H1 (cell line): Measurements from ENCODE around the gene IL5. TPM values are rescaled to one million over a fixed set of nuclear protein-coding genes. Genes with fewer than 3 reads are reported as not detected.

ENCODE experiments used
- CTCF ChIA-PET: fragments of 300-600 bp; sonication (Branson Sonifier 250); formaldehyde crosslinking; loops from one replicate; lab custom pipeline; 2021; ENCODE audit not compliant: partially characterized antibody; lab: Charles Lee
- POLR2A ChIA-PET: fragments of 300-600 bp; sonication (Branson Sonifier 250); formaldehyde crosslinking; loops from one replicate; lab custom pipeline; 2021; ENCODE audit warnings: inconsistent platforms; ENCODE audit not compliant: partially characterized antibody; lab: Charles Lee
- DNase-seq, 2 experiments: peaks; one replicate each; pipeline versions ENCODE4 v3.0.0 to v3.0.0-alpha.2; 2010 to 2022; ENCODE audit warnings: low spot score in 2 of 2, low read depth in 1 of 2, mixed read lengths in 1 of 2
- FAIRE-seq: peaks from 2 replicates; lab custom pipeline; 2011; peaks lifted over from hg19 to GRCh38; lab: Jason Lieb, UNC
- H2AFZ ChIP-seq: 2 replicates; pipeline ENCODE4 v1.8.1; 2012; ENCODE audit warnings: low read length, inconsistent platforms
- H2AK5ac ChIP-seq: 2 replicates; pipeline ENCODE4 v1.6.1; 2013; ENCODE audit warnings: low read depth, low read length
- H2BK120ac ChIP-seq: replicated peaks from 2 replicates; pipeline ENCODE3; 2013; ENCODE audit warnings: low read depth, low read length, inconsistent platforms
- H2BK12ac ChIP-seq: 2 replicates; pipeline ENCODE4 v1.6.1; 2013; ENCODE audit warnings: low read depth, low read length
- H2BK15ac ChIP-seq: 2 replicates; pipeline ENCODE4 v1.6.1; 2013; ENCODE audit warnings: low read length
- H2BK20ac ChIP-seq: 2 replicates; pipeline ENCODE4 v1.6.1; 2013; ENCODE audit warnings: low read length
- H2BK5ac ChIP-seq: 2 replicates; pipeline ENCODE4 v1.6.1; 2013; ENCODE audit warnings: low read depth, low read length
- H3K14ac ChIP-seq: 2 replicates; pipeline ENCODE4 v1.6.1; 2013; ENCODE audit warnings: inconsistent platforms; ENCODE audit not compliant: insufficient read length
- H3K18ac ChIP-seq: 2 replicates; pipeline ENCODE4 v1.6.1; 2013; ENCODE audit warnings: low read length; ENCODE audit errors: extremely low read depth
- H3K23ac ChIP-seq: 2 replicates; pipeline ENCODE4 v1.6.1; 2013; ENCODE audit warnings: inconsistent platforms; ENCODE audit not compliant: insufficient read length
- H3K23me2 ChIP-seq: 2 replicates; pipeline ENCODE4 v1.6.1; 2013; ENCODE audit warnings: low read depth, low read length
- H3K27ac ChIP-seq: 2 replicates; pipeline ENCODE4 v1.6.1; 2011; ENCODE audit warnings: low read depth, low read length, inconsistent platforms
- H3K27me3 ChIP-seq, 4 experiments: replicated peaks in 1 of 4; 1 replicate in 1 of 4; 2 replicates in 3 of 4; pipeline versions ENCODE4 v1.6.1 to v1.8.1; 2011 to 2013; ENCODE audit warnings: low read length in 3 of 4, mild to moderate bottlenecking in 3 of 4, inconsistent platforms in 2 of 4, mixed read lengths in 2 of 4, moderate library complexity in 1 of 4; ENCODE audit not compliant: control insufficient read depth in 3 of 4, insufficient read depth in 3 of 4; ENCODE audit errors: extremely low read depth in 1 of 4
- H3K36me3 ChIP-seq, 4 experiments: 2 replicates each; pipeline versions ENCODE4 v1.6.1 to v1.8.1; 2011 to 2013; ENCODE audit warnings: mild to moderate bottlenecking in 4 of 4, low read length in 3 of 4, moderate library complexity in 2 of 4, control low read depth in 1 of 4, inconsistent platforms in 1 of 4; ENCODE audit not compliant: insufficient read depth in 4 of 4, control insufficient read depth in 2 of 4
- H3K4ac ChIP-seq: replicated peaks from 2 replicates; pipeline ENCODE3; 2013; ENCODE audit warnings: low read length, low read depth, mixed read lengths, inconsistent platforms; ENCODE audit not compliant: insufficient read length
- H3K4me1 ChIP-seq, 4 experiments: replicated peaks in 1 of 4; 1 replicate in 1 of 4; 2 replicates in 3 of 4; pipeline versions ENCODE4 v1.6.1 to v1.8.1; 2011 to 2013; ENCODE audit warnings: low read length in 3 of 4, inconsistent platforms in 2 of 4, mixed read lengths in 1 of 4; ENCODE audit not compliant: insufficient read depth in 4 of 4, control insufficient read depth in 3 of 4
- H3K4me2 ChIP-seq, 2 experiments: 2 replicates each; pipeline versions ENCODE4 v1.6.1 to v1.8.1; 2011 to 2013; ENCODE audit warnings: low read depth in 2 of 2, low read length in 2 of 2, control low read depth in 1 of 2, inconsistent platforms in 1 of 2, mild to moderate bottlenecking in 1 of 2; ENCODE audit not compliant: insufficient read depth in 1 of 2
- H3K4me3 ChIP-seq, 4 experiments: fragments of 200-600, 300-600 bp in 1 of 4; sonication (generic), shearing (Covaris generic), sonication (Bioruptor Twin) in 1 of 4; 2 replicates each; pipeline versions ENCODE4 v1.5.1 to v1.8.1; 2011 to 2016; ENCODE audit warnings: low read length in 4 of 4, low read depth in 3 of 4, control low read depth in 2 of 4, inconsistent platforms in 2 of 4, mild to moderate bottlenecking in 2 of 4, mixed read lengths in 1 of 4, moderate library complexity in 1 of 4; ENCODE audit not compliant: insufficient read depth in 2 of 4; ENCODE audit errors: extremely low read depth in 1 of 4
- H3K56ac ChIP-seq: replicated peaks from 2 replicates; pipeline ENCODE3; 2013; ENCODE audit warnings: low read depth, mild to moderate bottlenecking, mixed read lengths, low read length, inconsistent platforms; ENCODE audit not compliant: insufficient read length
- H3K79me1 ChIP-seq: 2 replicates; pipeline ENCODE4 v1.6.1; 2013; ENCODE audit warnings: low read depth, low read length, control low read depth
- H3K79me2 ChIP-seq, 2 experiments: 2 replicates each; pipeline versions ENCODE4 v1.6.1 to v1.8.1; 2012 to 2013; ENCODE audit warnings: low read length in 2 of 2, mild to moderate bottlenecking in 2 of 2, inconsistent platforms in 1 of 2; ENCODE audit not compliant: insufficient read depth in 2 of 2, control insufficient read depth in 1 of 2
- H3K9ac ChIP-seq, 4 experiments: replicated peaks in 1 of 4; 1 replicate in 1 of 4; 2 replicates in 3 of 4; pipeline versions ENCODE4 v1.6.1 to v1.8.1; 2011 to 2013; ENCODE audit warnings: low read depth in 3 of 4, low read length in 3 of 4, control low read depth in 2 of 4, mild to moderate bottlenecking in 2 of 4, moderate library complexity in 2 of 4, inconsistent platforms in 1 of 4; ENCODE audit errors: extremely low read depth in 1 of 4
- H3K9me3 ChIP-seq, 2 experiments: 2 replicates each; pipeline versions ENCODE4 v1.6.1 to v1.8.1; 2012 to 2013; ENCODE audit warnings: mild to moderate bottlenecking in 2 of 2, moderate library complexity in 2 of 2, control low read depth in 1 of 2, inconsistent platforms in 1 of 2, low read depth in 1 of 2, low read length in 1 of 2, mixed read lengths in 1 of 2; ENCODE audit not compliant: insufficient read depth in 2 of 2
- H4K20me1 ChIP-seq, 2 experiments: replicated peaks in 1 of 2; 2 replicates each; pipeline versions ENCODE3 to v1.8.1; 2011 to 2013; ENCODE audit warnings: inconsistent platforms in 2 of 2, low read length in 2 of 2, mild to moderate bottlenecking in 1 of 2; ENCODE audit not compliant: insufficient read depth in 2 of 2, control insufficient read depth in 1 of 2
- H4K5ac ChIP-seq: 2 replicates; pipeline ENCODE4 v1.6.1; 2013; ENCODE audit warnings: low read length, low read depth, mixed read lengths, inconsistent platforms; ENCODE audit not compliant: insufficient read length
- H4K8ac ChIP-seq: 2 replicates; pipeline ENCODE4 v1.8.0; 2013; ENCODE audit warnings: mild to moderate bottlenecking, moderate library complexity, low read length, inconsistent platforms; ENCODE audit not compliant: insufficient read depth; ENCODE audit errors: extremely low read depth
- H4K91ac ChIP-seq: replicated peaks from 2 replicates; pipeline ENCODE3; 2013; ENCODE audit warnings: low read length, mixed read lengths, inconsistent platforms; ENCODE audit not compliant: insufficient read length
- ASH2L ChIP-seq: fragments of 200-600, 300-600 bp; sonication (generic); IDR thresholded peaks from one replicate; pipeline ENCODE4 v1.7.1; 2017; ENCODE audit warnings: low read length
- GTF2F1 ChIP-seq: IDR thresholded peaks from 2 replicates; pipeline ENCODE4 v1.6.1; 2012; ENCODE audit warnings: low read depth, low read length, improper control_type of control experiment, borderline replicate concordance
- HDAC6 ChIP-seq: IDR thresholded peaks from one replicate; pipeline ENCODE4 v1.7.1; 2012; ENCODE audit warnings: low read depth, mild to moderate bottlenecking, inconsistent platforms, low read length, moderate library complexity
- NANOG ChIP-seq: IDR thresholded peaks from 2 replicates; pipeline ENCODE4 v1.6.1; 2011; ENCODE audit warnings: low read length, low read depth, mild to moderate bottlenecking, inconsistent platforms; ENCODE audit not compliant: insufficient read depth, poor library complexity, severe bottlenecking
- RFX5 ChIP-seq: IDR thresholded peaks from 2 replicates; pipeline ENCODE4 v1.6.1; 2011; ENCODE audit warnings: low read depth, low read length, improper control_type of control experiment, borderline replicate concordance
- WGBS, 2 experiments: shearing (Covaris generic) in 1 of 2; methylation state at CpG; one replicate each; pipeline versions ENCODE4 v1.1.6 to v1.1.7; 2013 to 2015; ENCODE audit warnings: low lambda C conversion rate in 2 of 2, mixed read lengths in 2 of 2, inconsistent platforms in 1 of 2, low coverage in 1 of 2, missing lambda C conversion rate in 1 of 2; ENCODE audit not compliant: insufficient replicate concordance in 2 of 2, insufficient coverage in 1 of 2, insufficient read length in 1 of 2; ENCODE audit errors: extremely low coverage in 1 of 2, missing lambda C conversion rate in 1 of 2; 5-methylcytosine and 5-hydroxymethylcytosine counted together
- polyA plus RNA-seq, 7 experiments: library from polyadenylated mRNA; depleted of rRNA in 3 of 7; stranded (reverse) in 5 of 7; unstranded in 2 of 7; fragments of >200 nt in 5 of 7; fragments of 200-250 nt in 2 of 7; gene quantifications; 1 replicate in 5 of 7; 2 replicates in 1 of 7; 4 replicates in 1 of 7; pipeline versions ENCODE4 v1.2.1 to v1.2.3, GENCODE V29; 2011 to 2013; ENCODE audit warnings: missing spikeins in 2 of 7, mixed read lengths in 2 of 7
- total RNA-seq: library from RNA; stranded (reverse); fragmentation: NEBNext Ultra II Directional; extraction: Animal tissue kit (Norgen Biotek cat#: 25700); gene quantifications from 2 replicates; pipeline ENCODE4 v1.2.1, GENCODE V29; 2021
- TF ChIP-seq, protein P1 (sequence below): IDR thresholded peaks from 2 replicates; pipeline ENCODE4 v1.6.1; 2011; ENCODE audit warnings: low read length, improper control_type of control experiment

IL5 gene
- total and polyA plus RNA-seq, 2 of the 8 experiments (the other 6 are each of a cell fraction or from before 2014, with no cell fraction given): not detected

DNA sequence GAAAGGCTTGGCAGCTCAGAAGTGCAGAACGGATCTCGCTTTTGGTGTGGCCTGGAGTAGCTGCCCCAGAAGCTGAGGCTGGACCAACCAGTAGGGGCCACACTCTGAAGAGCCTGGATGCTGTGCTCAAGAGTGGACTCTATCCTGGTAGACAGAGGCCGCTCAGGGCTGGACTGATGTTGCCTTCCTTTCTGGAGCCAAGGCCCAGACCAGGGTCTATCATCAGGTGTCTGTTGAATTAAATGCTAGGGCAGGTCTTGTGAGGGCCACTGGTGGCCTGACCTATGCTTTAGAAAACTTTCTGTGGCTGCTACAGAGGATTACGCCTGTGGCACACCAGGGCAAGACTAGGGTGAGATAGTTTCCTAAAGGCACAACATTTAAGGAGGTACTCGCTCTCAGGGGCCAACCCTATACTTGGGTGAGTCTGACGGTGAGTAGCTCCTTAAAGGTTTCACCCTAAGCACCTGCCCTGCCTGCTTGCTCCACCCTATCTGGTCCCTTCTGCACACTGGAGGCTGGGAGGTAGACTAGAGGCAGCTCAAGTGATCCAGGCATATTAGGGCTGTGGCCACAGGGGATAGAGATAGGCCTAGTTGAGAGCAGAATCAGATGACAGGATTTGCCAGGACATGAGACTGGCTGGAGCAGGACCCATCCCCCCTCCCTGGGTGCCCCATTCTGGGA lies 42.9 kb downstream of the IL5 start:
- Histone ChIP-seq H3K23ac (no peak overlapping the region), H3K27me3 (no peaks in the 10 kb centered on the region), H3K79me2 (no peaks in the 10 kb centered on the region), H3K36me3 (no peaks in the 10 kb centered on the region), H3K4ac (no peak overlapping the region), H4K91ac (no peak overlapping the region), H4K8ac (no peak overlapping the region), H3K18ac (no peak overlapping the region), H2AFZ (no peak overlapping the region), H3K9me3 (no peaks in the 10 kb centered on the region), H3K4me3 (no peak overlapping the region), H3K79me1 (no peaks in the 10 kb centered on the region), H2BK20ac (no peak overlapping the region), H2BK5ac (no peak overlapping the region), H2BK120ac (no peak overlapping the region), H2AK5ac (no peak overlapping the region), H2BK15ac (peak overlapping the region; percentile 46; the same call in 1 of the 2 replicates), H3K56ac (no peak overlapping the region), H3K4me2 (no peak overlapping the region), H2BK12ac (no peak overlapping the region), H3K4me1 (peaks cover 0 to 7% (median 2%) of the 10 kb centered on the region in 4 experiments; a peak in 3 of 7 replicates), H3K14ac (no peak overlapping the region), H4K5ac (no peak overlapping the region), H4K20me1 (no peaks in the 10 kb centered on the region), H3K9ac (no peak overlapping the region), H3K27ac (no peak overlapping the region), H3K23me2 (peaks cover 10% of the 10 kb centered on the region; the same call in 1 of the 2 replicates)
- DNase-seq (peak in 1 of 2 experiments; percentile 37), FAIRE-seq (no peak)
- whole genome bisulfite sequencing, 2 experiments: 85% methylated on average over 6 of the region's 6 CpGs; no CpG with 5 or more reads in 1 of the 2 experiments
- ChIA-PET POLR2A (interaction anchor here (1.0 to 3.4 kb wide), 4 partner anchors 9 to 74 kb away, joined by 3 to 13 read pairs (median 5); partner anchors contain the start of gene IRF1), CTCF (interaction anchor here (0.6 to 19.9 kb wide), 49 partner anchors 10 to 481 kb away, joined by 3 to 353 read pairs (median 5); partner anchors contain the start of genes IRF1 and SLC22A5)
- TF ChIP-seq GTF2F1: no peak
- TF ChIP-seq, protein P1, sequence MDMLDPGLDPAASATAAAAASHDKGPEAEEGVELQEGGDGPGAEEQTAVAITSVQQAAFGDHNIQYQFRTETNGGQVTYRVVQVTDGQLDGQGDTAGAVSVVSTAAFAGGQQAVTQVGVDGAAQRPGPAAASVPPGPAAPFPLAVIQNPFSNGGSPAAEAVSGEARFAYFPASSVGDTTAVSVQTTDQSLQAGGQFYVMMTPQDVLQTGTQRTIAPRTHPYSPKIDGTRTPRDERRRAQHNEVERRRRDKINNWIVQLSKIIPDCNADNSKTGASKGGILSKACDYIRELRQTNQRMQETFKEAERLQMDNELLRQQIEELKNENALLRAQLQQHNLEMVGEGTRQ: no peak
- no peak for TF ChIP-seq RFX5
- TF ChIP-seq HDAC6: no peak
- TF ChIP-seq NANOG: no peak
- no peak for TF ChIP-seq ASH2L
